Hematopoietic multipotent progenitor cell treated with erythropoietin and hydrocortisone succinate and interleukin-3 and kit ligand, for 6 days (in vitro differentiated cells): ENCODE results near the gene DYNLT1.

Source experiments
- DNase-seq: peaks from one replicate; pipeline ENCODE4 v3.0.0-alpha.2; 2015

Gene DYNLT1

DNA sequence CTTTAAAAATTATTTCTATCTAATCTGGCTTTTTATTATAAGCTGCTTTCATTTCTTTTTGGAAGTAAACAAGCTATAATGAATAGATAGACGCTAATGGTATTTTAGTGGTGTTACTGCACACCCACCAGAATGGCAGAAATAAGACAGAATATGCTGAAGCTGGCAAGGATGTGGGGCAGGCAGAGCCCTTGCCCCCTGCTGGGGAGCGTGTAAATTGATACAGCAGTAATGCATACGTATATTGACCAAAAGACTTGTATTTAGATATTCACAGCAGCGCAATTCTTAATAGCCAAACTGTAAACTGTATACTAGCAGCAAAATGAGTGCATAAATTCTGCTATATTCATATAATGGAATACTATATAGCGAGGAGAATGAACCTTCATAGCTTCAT lies 49.3 kb downstream of the DYNLT1 start:
- DNase-seq: peak; percentile 53

DNA sequence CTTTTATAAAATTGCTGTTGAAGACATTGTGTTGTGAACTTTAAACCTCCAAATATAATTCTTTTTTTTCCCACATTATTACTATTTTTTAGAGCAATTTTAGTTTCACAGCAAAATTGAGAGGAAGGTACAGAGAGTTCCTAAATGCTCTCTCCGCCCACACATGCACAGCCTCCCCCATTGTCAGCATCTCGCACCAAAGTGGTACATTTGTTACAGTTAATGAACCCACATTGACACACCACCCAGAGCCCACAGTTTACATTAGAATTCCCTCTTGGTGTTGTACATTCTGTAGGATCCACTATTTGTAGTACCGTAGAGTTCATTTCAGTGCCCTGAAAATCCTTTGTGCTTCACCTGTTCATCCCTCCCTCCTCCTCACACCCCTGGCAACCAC lies 50.9 kb downstream of the DYNLT1 start:
- DNase-seq: no peak

- no peak for DNase-seq
Measured at GRCh38 chr6:158591810-158592209, 52.7 kb downstream of the DYNLT1 start.

DNA sequence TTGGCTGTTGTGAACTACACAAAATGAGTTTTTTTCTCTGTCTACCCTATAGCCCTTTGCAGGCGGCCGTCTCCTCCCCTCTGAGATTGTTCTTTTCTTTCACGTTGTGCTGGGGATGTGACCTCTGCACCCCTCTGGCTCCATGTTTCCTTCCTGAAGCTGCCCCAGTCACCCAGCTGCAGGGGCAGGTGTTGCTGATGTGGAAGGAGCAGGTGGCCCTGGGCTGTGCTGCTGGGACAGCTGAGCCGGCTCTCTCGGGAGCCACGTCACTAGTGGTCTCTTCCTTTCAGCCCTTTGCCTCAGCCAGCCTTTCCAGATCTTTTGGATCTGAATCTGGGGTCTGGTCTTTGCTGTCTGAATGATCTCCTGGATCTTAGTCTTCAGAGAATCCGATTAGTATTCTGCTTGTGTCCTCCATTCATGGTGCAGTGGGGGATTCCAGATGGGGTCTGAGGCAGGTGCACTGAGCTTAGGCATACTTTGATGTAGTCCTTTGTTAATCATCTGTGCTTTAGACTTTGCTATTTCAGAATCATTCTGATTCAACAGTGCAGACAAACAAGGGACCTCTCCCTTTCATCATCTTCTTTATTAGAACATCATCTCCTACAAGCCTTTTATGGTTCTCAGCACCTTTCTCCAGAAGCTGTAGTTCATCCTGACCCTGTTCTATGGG lies 53.3 kb downstream of the DYNLT1 start:
- DNase-seq: no peak

- DNase-seq: no peak
Measured at GRCh38 chr6:158589366-158589765, 55.2 kb downstream of the DYNLT1 start.

GRCh38 chr6:158586652-158587051 lies 57.9 kb downstream of the DYNLT1 start:
- no peak for DNase-seq
